ENCODE results near the gene ZNF225.

GRCh38 chr19:44069415-44069814 is 43.8 kb upstream of the ZNF225 start:
- TF ChIP-seq PKNOX1 (IDR thresholded peaks at IDR 0.05): no peak
- no peak for TF ChIP-seq FOXM1 (IDR thresholded peaks at IDR 0.05; ENCODE audit: borderline replicate concordance)
- no peak for TF ChIP-seq BHLHE40 (IDR thresholded peaks at IDR 0.05; ENCODE audit: borderline replicate concordance)
- no peak for TF ChIP-seq SUZ12 (IDR thresholded peaks at IDR 0.05)
- no peak for TF ChIP-seq ZNF384 (IDR thresholded peaks at IDR 0.05)
- TF ChIP-seq NFRKB (IDR thresholded peaks at IDR 0.05): no peak
- no peak for TF ChIP-seq ELF4 (IDR thresholded peaks at IDR 0.05)
- TF ChIP-seq TARDBP (IDR thresholded peaks at IDR 0.05): no peak
- TF ChIP-seq LEF1 (IDR thresholded peaks at IDR 0.05; ENCODE audit: borderline replicate concordance): no peak
- TF ChIP-seq HDGF (IDR thresholded peaks at IDR 0.05; ENCODE audit: borderline replicate concordance): no peak
- no peak for TF ChIP-seq CTBP1 (IDR thresholded peaks at IDR 0.05; ENCODE audit: borderline replicate concordance)
- no peak for TF ChIP-seq FOXA1 (IDR thresholded peaks at IDR 0.05)
- TF ChIP-seq FOXK2 (IDR thresholded peaks at IDR 0.05): no peak
